DMS53 treated with DMSO at 0.1 percent for 48 hours (cell line): ENCODE data around the gene CRK.
"Not testable (repeated sequence)": the region's sequence is repeated elsewhere in the genome, so short reads cannot be mapped to it uniquely, and the experiment has no call there.

Experiments
- DNase-seq: peaks from one replicate; lab custom pipeline; 2025; ENCODE audit not compliant: unreplicated experiment; lab: John Stamatoyannopoulos, UW

Gene CRK

GRCh38 chr17:1431631-1432104, 24.4 kb downstream of the CRK start:
- no peak for DNase-seq

- DNase-seq = no peak
Measured at GRCh38 chr17:1423456-1424135, 32.4 kb downstream of the CRK start.

- no peak for DNase-seq
Measured at GRCh38 chr17:1422885-1423284, 33.1 kb downstream of the CRK start.

GRCh38 chr17:1421470-1421869, 34.6 kb downstream of the CRK start:
- no peak for DNase-seq

- no peak for DNase-seq
Measured at GRCh38 chr17:1420981-1421380, 35.1 kb downstream of the CRK start.

- DNase-seq = no peak
Measured at GRCh38 chr17:1420163-1420562, 35.9 kb downstream of the CRK start.

- not testable (repeated sequence) for DNase-seq
Measured at GRCh38 chr17:1418476-1418875, 37.6 kb downstream of the CRK start.

- DNase-seq = no peak
Measured at GRCh38 chr17:1416414-1416813, 39.6 kb downstream of the CRK start.

- DNase-seq = no peak
Measured at GRCh38 chr17:1414634-1415033, 41.4 kb downstream of the CRK start.

- DNase-seq = no peak
Measured at GRCh38 chr17:1414001-1414574, 41.9 kb downstream of the CRK start.

- peak; percentile 49 for DNase-seq
Measured at GRCh38 chr17:1413281-1413791, 42.7 kb downstream of the CRK start.

- DNase-seq = no peak
Measured at GRCh38 chr17:1412185-1413110, 43.6 kb downstream of the CRK start.

- no peak for DNase-seq
Measured at GRCh38 chr17:1402262-1402586, 53.8 kb downstream of the CRK start.

GRCh38 chr17:1399679-1400512, 56.1 kb downstream of the CRK start, which contains the start of gene YWHAE:
TSS of gene YWHAE (minus strand) at chr17:1400222. CDS start at chr17:1400110, 112 bp downstream.
- peak; percentile 80 for DNase-seq

GRCh38 chr17:1398931-1399678, 56.9 kb downstream of the CRK start:
- DNase-seq = no peak

- DNase-seq = no peak
Measured at GRCh38 chr17:1398028-1398427, 58.0 kb downstream of the CRK start.

- DNase-seq = not testable (repeated sequence)
Measured at GRCh38 chr17:1395876-1396665, 60.0 kb downstream of the CRK start.

- no peak for DNase-seq
Measured at GRCh38 chr17:1391577-1391976, 64.5 kb downstream of the CRK start.
